SJCRH30 (cell line): ENCODE data around the gene GRIK4. TPM values are rescaled to one million over a fixed set of nuclear protein-coding genes. Genes with fewer than 3 reads are reported as not detected.
A peak's percentile ranks its signal among the peaks of the same experiment; 100 is the strongest.
"Not testable (repeated sequence)": the region's sequence is repeated elsewhere in the genome, so short reads cannot be mapped to it uniquely, and the experiment has no call there.

Experiments used
- DNase-seq, 2 experiments: peaks; one replicate each; pipeline ENCODE4 v3.0.0-alpha.2; 2015 to 2020
- H3K27ac ChIP-seq: fragments of 250-450 bp; sonication (Bioruptor Pico); 2 replicates; pipeline ENCODE4 v1.5.1; 2020; ENCODE audit warnings: mild to moderate bottlenecking, moderate library complexity
- H3K27me3 ChIP-seq: fragments of 250-450 bp; sonication (Bioruptor Pico); 2 replicates; pipeline ENCODE4 v1.5.1; 2020; ENCODE audit warnings: mild to moderate bottlenecking, moderate library complexity
- H3K36me3 ChIP-seq: fragments of 250-450 bp; sonication (Bioruptor Pico); 2 replicates; pipeline ENCODE4 v1.5.1; 2020; ENCODE audit warnings: mild to moderate bottlenecking, moderate library complexity
- H3K4me1 ChIP-seq: fragments of 250-450 bp; sonication (Bioruptor Pico); 2 replicates; pipeline ENCODE4 v1.5.1; 2020; ENCODE audit warnings: mild to moderate bottlenecking, moderate library complexity
- H3K4me3 ChIP-seq: fragments of 250-450 bp; sonication (Bioruptor Pico); 2 replicates; pipeline ENCODE4 v1.5.1; 2020; ENCODE audit warnings: mild to moderate bottlenecking, moderate library complexity
- H3K9me3 ChIP-seq: fragments of 250-450 bp; sonication (Bioruptor Pico); replicated peaks from 2 replicates; pipeline ENCODE4 v1.5.1; 2020; ENCODE audit warnings: mild to moderate bottlenecking, moderate library complexity
- total RNA-seq: library from RNA; depleted of rRNA; stranded (reverse); fragments of >200 nt; shearing (Covaris generic); gene quantifications from 2 replicates; pipeline ENCODE4 v1.2.3, GENCODE V29; 2014

GRIK4 gene
- total RNA-seq, 1 experiment from 2014 or later: not detected

DNA sequence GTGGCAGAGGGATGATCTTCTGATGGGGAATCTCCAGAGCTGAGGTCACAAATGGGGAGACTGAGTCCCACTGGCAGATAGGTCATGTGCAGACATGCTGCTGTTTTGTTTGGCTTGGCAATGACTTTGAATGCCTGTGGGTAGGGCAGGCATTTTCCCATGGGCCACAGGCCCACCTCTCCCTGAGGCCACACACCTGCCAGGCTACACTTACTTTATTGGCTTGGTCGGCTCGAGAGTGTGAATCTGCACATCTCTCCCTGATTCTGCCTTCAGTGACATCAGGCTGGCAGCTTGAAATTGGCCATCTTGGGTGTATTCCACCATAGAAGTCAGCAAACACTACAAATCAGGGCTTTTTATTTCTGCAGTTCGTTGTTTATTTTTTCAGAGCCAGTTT is 91.5 kb downstream of the GRIK4 start:
- no peaks in the 10 kb centered on the region for H3K27me3 ChIP-seq
- no peak overlapping the region for H3K4me3 ChIP-seq
- H3K36me3 ChIP-seq: no peaks in the 10 kb centered on the region
- no peaks in the 10 kb centered on the region for H3K9me3 ChIP-seq
- no peaks in the 10 kb centered on the region for H3K4me1 ChIP-seq
- DNase-seq: no peak
- no peak overlapping the region for H3K27ac ChIP-seq

DNA sequence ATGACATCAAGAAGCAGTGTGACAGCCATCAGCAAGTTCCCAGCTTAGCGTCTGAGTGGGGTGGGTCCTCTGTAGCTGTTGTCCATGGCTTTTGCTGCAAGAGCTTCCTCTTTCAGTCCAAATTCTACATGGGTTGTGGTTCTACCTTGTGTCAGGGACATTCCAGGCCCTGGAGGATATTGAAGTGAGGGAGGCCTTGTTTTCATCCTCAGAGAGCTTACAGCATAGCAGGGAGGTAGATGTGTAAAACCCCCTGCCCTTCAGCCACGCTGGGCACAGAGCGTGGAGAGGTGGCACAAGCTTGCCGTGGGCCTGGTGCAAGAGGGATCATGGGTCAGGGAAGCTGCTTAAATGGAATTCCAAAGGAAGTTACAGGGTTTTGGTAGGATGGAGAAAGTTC is 93.9 kb downstream of the GRIK4 start:
- H3K9me3 ChIP-seq: no peaks in the 10 kb centered on the region
- H3K27ac ChIP-seq: no peak overlapping the region
- no peak overlapping the region for H3K4me3 ChIP-seq
- DNase-seq: no peak
- H3K27me3 ChIP-seq: no peaks in the 10 kb centered on the region
- no peaks in the 10 kb centered on the region for H3K36me3 ChIP-seq
- H3K4me1 ChIP-seq: no peaks in the 10 kb centered on the region

DNA sequence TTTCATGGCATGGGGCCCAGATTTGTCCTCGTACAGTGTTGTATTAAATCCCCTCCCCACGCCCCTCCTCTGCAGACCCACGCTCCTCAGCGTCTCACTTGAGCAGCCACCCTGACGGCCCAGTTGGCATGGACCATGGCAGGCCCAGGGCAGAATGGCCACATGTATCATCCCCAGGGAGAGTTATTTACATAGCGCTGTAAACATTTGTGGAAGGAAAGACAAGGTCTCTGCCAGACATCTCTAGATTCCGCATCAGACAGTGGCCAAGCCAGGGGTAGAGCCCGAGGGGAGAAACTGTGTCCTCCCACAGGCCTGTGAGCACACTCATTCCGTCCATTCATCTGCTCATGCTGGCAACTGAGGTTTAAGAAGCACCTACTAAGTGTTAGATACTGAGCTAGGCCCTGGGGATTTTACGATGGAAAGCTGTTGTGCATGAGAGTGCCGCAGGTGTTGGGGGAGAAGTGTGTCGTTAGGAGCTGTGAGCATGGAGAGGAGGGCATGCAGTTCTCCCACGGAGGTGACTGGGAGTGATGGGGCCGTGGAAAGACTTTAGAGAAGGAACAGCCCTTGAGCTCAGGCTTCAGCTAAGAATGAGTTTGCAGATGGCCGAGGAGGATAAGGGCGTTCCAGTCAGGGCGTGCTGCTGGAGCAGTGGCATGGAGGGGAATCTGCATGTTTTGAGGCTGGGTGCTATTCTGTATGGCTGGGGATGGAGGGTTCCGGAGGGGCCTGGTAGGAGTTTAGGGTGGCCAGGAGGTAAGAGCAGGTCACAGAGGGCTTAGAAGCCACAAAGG is 94.9 kb downstream of the GRIK4 start:
- H3K36me3 ChIP-seq: no peaks in the 10 kb centered on the region
- no peak for DNase-seq
- H3K27ac ChIP-seq: no peak overlapping the region
- H3K4me1 ChIP-seq: no peaks in the 10 kb centered on the region
- H3K9me3 ChIP-seq: no peaks in the 10 kb centered on the region
- no peaks in the 10 kb centered on the region for H3K27me3 ChIP-seq
- no peak overlapping the region for H3K4me3 ChIP-seq

DNA sequence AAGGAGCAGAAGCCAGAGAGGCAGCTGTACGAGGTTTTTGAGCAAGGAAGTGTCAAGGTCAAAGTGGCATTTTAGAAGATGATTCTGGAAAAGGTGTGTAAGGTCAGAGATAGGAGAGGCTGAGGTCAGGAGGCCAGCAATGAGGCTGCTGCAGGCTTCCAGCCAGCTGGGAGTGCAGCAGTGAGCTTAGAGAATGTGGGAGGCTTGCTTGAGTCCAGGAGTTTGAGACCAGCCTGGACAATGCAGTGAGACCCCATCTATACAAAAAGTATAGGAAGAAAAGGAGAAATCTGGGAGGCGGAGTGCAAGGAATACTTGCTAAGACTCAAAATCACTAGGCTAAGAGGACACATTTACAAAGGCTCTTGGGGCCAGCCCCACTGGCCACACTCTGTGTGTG is 96.5 kb downstream of the GRIK4 start:
- DNase-seq: no peak
- no peaks in the 10 kb centered on the region for H3K9me3 ChIP-seq
- H3K4me3 ChIP-seq: no peak overlapping the region
- no peaks in the 10 kb centered on the region for H3K27me3 ChIP-seq
- H3K27ac ChIP-seq: no peak overlapping the region
- H3K36me3 ChIP-seq: no peaks in the 10 kb centered on the region
- no peaks in the 10 kb centered on the region for H3K4me1 ChIP-seq

DNA sequence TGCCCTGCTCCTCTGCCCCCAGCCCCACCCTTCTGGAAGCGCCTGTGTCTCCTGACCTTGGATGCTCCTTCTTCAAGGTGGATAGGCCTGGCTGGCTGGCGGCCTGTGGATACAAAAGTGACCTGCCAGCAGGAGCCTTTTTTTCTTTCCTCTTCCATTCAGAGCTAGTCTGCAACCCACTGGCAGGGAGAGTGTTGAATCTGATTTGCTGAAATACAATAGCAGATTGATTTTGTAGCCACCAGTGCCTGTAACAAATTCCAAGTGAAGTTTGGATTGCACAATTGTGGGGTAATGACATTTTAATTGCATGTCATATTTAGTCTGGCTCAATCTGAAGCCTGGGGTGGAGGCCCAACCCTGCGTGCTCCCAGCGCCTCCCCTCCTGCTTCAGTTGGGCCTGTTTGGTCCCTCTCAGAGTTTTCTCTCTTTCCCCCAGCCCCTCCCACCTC is 97.2 kb downstream of the GRIK4 start:
- Histone ChIP-seq H3K36me3 (no peaks in the 10 kb centered on the region), H3K4me3 (no peak overlapping the region), H3K9me3 (no peaks in the 10 kb centered on the region), H3K27ac (no peak overlapping the region), H3K27me3 (no peaks in the 10 kb centered on the region), H3K4me1 (no peaks in the 10 kb centered on the region)
- DNase-seq: no peak

DNA sequence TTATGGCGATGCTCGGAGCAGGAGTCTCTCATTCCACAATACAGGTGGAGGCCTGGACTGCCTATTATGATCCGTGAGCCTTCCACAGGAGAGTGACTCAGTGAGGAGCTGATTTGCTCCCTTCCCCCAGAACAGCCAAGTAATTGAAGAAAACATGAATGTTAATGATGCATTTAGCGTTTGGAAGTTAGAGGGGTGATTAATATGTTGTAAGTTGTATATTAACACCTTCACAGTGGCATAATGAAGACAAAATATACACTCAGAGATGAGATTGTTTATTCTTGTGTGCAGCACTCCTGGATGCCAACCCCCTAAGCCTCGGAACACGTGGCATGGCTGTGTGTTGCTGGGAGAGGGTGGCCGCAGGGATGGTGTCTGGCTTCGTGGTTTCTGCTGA is 98.6 kb downstream of the GRIK4 start:
- H3K9me3 ChIP-seq: no peaks in the 10 kb centered on the region
- no peak overlapping the region for H3K27ac ChIP-seq
- no peaks in the 10 kb centered on the region for H3K36me3 ChIP-seq
- no peak for DNase-seq
- H3K27me3 ChIP-seq: no peaks in the 10 kb centered on the region
- no peak overlapping the region for H3K4me3 ChIP-seq
- no peaks in the 10 kb centered on the region for H3K4me1 ChIP-seq

DNA sequence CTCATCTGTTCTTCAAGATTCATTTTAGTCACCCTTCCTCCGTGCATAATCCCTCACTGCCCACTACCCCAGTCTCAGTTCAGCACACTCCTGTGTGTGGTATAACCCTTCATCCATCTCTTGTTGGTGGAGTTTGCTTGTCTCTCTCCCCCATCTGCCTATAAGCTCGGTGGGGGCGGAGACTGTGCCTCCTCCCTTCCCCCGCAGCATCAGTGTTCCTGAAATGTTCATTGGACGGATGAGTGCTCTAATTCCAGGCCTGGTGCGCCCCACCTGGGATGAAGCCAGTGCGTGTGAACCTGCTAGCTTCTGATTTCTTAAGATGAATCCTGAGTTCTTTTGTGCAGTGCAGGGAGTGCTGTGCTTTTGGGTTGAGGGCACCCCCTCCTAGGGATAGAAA is 100.0 kb downstream of the GRIK4 start:
- Histone ChIP-seq H3K4me3 (no peak overlapping the region), H3K4me1 (no peaks in the 10 kb centered on the region), H3K27ac (no peak overlapping the region), H3K27me3 (no peaks in the 10 kb centered on the region), H3K9me3 (no peaks in the 10 kb centered on the region), H3K36me3 (no peaks in the 10 kb centered on the region)
- DNase-seq: no peak

DNA sequence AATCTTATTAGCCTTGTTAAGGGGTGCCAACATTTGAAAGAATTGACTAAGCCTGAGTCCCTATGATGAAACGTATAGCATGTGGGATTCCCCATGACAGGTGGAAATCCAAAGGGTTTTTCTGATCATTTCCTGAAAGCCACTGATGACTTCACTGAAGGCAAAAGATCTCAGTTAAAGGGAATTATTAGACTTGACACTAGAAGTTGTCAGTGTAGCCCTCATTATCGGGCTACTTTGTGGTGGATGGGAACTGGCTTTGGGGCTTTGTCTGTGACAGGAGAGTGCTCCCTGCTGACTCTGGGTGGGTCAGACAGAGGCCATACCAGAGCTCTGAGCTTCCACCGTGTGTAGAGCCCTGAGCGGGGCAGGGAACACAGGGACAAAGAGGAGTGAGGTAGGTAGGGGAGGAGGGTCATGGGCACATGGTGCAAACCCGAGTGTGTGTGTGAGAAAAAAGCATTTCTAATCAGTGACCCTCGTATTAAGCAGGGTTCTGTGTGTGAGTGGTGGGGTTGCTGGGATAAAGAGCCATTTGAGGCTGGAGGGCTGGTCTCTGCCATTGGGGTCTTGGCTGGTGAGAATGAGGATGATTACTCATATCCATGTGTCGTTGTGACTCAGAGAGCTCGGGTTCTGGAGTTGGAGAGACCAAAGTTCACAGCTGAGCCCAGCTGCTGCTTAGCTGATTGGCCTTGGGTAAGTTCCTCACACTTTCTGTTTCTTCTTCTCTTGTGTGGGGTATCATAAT is 101.1 kb downstream of the GRIK4 start:
- no peak for DNase-seq
- no peaks in the 10 kb centered on the region for H3K27me3 ChIP-seq
- H3K4me3 ChIP-seq: no peak overlapping the region
- H3K4me1 ChIP-seq: no peaks in the 10 kb centered on the region
- no peaks in the 10 kb centered on the region for H3K9me3 ChIP-seq
- H3K27ac ChIP-seq: no peak overlapping the region
- H3K36me3 ChIP-seq: no peaks in the 10 kb centered on the region

DNA sequence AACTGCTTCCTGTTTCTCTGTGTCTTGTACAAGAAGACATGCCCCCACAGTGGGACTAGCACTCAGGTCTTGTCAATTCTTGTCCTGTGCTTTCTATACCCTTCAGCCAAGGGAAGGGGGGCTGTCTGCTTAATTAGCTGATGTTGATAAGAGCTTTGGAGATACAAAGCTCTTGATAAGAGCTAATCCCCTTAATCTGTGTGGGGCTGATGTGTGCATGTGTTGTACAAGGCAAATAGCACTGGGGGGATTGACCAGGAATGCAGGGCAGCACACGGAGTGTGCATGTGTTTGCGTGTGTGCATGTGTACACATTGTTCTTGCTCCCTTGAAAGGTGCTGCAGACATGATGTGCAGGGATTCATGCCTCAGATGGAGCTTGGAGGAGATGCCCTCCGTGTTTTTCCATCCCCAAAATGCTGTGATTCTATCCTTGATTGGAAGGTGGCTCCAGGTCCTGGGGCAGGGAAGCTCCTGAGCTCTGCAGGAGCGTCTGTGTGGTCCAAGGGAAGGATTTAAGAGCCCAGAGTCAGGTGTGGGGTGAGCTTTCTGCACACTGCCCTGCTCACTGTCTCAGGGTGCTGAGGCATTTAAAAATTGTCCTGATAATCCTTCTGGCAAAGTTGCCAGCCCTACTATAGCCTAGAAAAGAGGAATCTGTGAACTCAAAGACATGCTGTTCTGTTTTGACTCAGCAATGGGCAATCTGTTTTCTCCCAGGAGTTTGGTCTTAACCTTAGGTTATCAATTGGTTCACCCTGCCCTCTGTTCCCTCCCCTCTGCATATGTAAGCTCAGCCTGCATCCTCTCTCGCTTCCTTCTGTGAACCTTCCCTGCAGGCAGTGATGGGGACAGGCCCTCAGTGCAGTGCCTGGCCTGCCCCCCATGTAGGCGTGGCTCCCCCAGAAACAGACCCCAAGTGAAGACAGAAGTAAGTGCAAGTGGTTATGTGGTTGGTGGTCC is 102.0 kb downstream of the GRIK4 start:
- Histone ChIP-seq H3K27me3 (no peaks in the 10 kb centered on the region), H3K9me3 (no peaks in the 10 kb centered on the region), H3K4me1 (no peaks in the 10 kb centered on the region), H3K27ac (no peak overlapping the region), H3K4me3 (no peak overlapping the region), H3K36me3 (no peaks in the 10 kb centered on the region)
- DNase-seq: no peak

DNA sequence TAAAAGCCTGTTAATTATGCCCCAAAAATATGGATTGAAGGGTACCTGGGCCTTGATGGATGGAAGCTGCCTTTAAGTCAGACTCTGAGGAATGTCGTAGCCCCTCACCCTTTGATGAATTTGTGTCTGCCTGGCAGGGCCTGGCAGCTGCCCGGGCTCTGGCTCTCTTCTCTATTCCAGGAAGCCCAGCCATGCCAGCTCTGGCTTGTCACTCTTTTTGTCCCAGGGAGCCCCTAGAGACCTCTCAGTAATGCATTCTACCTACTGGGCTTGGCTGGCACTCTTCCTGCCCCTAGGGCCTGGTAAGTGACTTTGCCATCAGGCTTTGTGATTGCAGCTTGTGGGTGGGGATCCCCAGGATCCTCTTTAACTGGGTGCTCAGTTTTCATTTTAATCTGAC is 103.8 kb downstream of the GRIK4 start:
- H3K4me3 ChIP-seq: no peak overlapping the region
- no peaks in the 10 kb centered on the region for H3K4me1 ChIP-seq
- H3K27me3 ChIP-seq: no peaks in the 10 kb centered on the region
- DNase-seq: no peak
- no peak overlapping the region for H3K27ac ChIP-seq
- H3K36me3 ChIP-seq: no peaks in the 10 kb centered on the region
- no peaks in the 10 kb centered on the region for H3K9me3 ChIP-seq

DNA sequence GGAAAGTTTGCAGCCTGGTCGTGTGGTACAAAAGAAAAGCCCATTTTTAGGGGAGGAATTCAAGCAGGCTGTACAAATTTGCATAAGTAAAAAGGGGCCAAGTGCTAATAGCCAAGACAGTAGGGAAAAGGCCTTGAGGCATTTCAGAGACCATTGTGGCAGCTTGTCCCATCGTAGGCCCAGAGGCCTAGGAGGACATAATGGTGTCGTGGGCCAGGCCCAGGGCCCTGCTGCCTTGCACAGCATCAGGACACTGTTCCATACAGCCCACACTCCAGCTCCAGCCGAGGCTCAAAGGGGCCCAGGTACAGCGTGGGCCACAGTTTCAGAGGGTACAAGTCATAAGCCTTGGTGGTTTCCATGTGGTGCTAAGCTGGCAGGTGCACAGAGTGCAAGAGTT is 106.9 kb downstream of the GRIK4 start:
- Histone ChIP-seq H3K4me1 (no peaks in the 10 kb centered on the region), H3K36me3 (no peaks in the 10 kb centered on the region), H3K4me3 (no peak overlapping the region), H3K27me3 (no peaks in the 10 kb centered on the region), H3K9me3 (no peaks in the 10 kb centered on the region), H3K27ac (no peak overlapping the region)
- DNase-seq: no peak

DNA sequence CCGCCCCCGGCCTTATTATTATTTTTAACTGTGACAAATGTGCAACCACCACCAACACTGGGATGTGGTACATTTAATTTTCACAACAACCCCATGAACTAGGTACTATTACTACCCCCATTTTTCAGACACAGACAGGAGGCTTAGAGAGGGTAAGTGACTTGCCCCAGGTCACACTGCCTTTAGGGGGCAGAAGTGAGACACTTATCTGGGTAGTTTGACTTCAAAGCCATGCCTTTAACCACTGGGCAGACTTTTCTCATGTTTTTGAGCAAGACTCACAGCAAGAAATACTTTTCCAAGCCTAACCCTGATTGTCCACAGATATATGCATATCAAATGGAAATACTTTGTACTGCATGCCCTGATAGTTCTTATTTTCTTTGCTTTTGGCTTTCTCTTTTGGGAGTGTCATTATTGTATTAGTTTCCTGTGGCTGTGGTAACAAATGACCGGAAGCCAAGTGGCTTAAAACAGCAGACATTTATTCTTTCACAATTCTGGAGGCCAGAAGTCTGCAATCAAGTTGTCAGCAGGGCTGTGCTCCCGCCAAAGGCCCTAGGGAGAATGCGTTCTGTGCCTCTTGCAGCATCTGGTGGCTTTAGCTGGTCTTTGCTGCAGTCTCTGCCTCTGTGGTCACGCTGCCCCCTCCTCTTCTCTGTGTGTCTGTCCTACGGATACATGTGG is 110.8 kb downstream of the GRIK4 start:
- Histone ChIP-seq H3K4me3 (no peak overlapping the region), H3K27me3 (no peaks in the 10 kb centered on the region), H3K4me1 (no peaks in the 10 kb centered on the region), H3K9me3 (no peaks in the 10 kb centered on the region), H3K36me3 (no peaks in the 10 kb centered on the region), H3K27ac (no peak overlapping the region)
- DNase-seq: peak in 1 of 2 experiments; percentile 7

DNA sequence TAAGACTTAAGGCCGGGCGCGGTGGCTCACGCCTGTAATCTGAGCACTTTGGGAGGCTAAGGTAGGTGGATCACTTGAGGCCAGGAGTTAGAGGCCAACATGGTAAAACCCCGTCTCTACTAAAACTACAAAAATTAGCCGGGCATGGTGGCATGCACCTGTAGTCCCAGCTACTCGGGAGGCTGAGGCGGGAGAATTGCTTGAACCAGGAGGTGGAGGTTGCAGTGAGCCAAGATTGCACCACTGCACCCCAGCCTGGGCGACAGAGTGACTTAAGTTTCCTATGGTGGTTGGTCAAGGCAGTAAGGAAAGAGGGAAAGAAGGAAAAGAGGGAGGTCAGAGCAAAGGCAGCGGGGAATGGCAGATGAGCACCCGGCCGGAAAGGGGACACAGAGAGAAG is 113.4 kb downstream of the GRIK4 start:
- H3K27me3 ChIP-seq, H3K4me1 ChIP-seq, DNase-seq, H3K36me3 ChIP-seq, H3K9me3 ChIP-seq, H3K27ac ChIP-seq, H3K4me3 ChIP-seq: not testable (repeated sequence)

DNA sequence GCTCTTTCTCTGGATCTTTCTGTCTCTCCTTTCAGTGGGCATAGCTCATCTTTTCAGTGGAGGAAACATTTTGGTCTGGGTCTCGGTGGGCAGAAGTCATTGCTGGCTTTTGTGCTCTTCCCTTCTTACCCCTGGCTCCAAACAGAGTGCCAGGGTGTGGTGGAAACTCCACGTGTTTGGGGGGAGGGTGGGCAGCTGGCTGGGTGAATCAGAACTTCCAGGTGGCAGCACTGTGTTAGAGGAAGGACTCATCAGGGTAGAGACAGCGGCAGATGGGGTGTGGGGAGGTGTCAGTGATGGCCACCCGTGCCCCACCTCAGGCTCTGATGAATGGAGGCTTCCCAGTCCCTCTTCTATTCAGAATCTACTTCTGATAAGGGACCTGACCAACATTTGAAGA is 114.0 kb downstream of the GRIK4 start:
- no peak for DNase-seq
- no peak overlapping the region for H3K4me3 ChIP-seq

More for the DNA sequence above, 114.0 kb downstream of the GRIK4 start:
- Histone ChIP-seq H3K9me3 (no peaks in the 10 kb centered on the region), H3K27me3 (no peaks in the 10 kb centered on the region), H3K27ac (no peak overlapping the region), H3K4me1 (no peaks in the 10 kb centered on the region), H3K36me3 (no peaks in the 10 kb centered on the region)
